Cardiac atrium fibroblast (primary cell): ENCODE data around the gene PLEKHM1. TPM values are rescaled to one million over a fixed set of nuclear protein-coding genes. Genes with fewer than 3 reads are reported as not detected.

ENCODE experiments used
- total RNA-seq: library from RNA; depleted of rRNA; stranded (reverse); fragments of >200 nt; gene quantifications from 2 replicates; pipeline ENCODE4 v1.2.3, GENCODE V29; 2015

Gene PLEKHM1
- total RNA-seq, result 15.6 and 18.6 TPM in 2 replicates

DNA sequence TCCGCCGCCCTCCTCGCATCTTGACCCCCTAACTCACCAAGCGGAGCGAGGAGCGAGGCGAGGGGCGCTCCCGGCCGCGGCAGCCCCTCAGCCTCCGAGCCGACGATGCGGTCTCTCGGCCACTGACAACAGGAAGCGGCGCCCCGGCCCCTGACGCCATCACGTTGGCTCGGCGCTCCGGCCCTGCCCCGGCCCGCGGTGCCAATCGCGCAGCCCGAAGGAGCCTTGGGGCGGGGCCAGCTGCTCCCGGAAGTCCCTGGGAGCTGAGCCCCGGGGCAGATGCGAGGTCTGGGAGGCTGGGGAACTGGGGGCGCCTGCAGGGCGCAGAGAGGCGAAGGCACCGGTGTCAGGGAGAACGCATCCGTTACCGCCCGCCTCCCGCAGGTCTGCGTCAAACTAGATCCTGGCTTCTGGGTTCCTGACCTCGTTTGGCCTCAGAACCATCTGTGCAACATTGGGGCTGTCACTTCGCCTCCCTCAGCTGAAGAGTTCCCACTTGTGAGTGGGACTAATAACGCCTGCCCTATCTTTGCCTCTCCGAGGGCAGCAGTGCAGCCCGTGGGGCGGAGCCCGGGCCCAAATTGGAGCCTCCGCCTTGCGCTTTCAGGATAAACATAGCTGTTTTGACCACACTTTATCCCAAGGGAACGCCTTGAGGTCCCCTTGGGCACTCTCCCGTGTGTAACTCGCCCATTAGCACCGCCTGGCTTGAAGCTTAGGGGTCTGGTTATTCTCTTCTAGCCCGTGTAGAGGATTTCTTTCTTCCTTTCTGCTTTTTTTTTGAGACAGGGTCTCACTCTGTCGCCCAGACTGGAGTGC is at the start of gene PLEKHM1:
TSS of gene PLEKHM1 (minus strand) at position 107 of the 819 bp plus-strand sequence. CDS start 8,237 bp downstream, outside the sequence.

DNA sequence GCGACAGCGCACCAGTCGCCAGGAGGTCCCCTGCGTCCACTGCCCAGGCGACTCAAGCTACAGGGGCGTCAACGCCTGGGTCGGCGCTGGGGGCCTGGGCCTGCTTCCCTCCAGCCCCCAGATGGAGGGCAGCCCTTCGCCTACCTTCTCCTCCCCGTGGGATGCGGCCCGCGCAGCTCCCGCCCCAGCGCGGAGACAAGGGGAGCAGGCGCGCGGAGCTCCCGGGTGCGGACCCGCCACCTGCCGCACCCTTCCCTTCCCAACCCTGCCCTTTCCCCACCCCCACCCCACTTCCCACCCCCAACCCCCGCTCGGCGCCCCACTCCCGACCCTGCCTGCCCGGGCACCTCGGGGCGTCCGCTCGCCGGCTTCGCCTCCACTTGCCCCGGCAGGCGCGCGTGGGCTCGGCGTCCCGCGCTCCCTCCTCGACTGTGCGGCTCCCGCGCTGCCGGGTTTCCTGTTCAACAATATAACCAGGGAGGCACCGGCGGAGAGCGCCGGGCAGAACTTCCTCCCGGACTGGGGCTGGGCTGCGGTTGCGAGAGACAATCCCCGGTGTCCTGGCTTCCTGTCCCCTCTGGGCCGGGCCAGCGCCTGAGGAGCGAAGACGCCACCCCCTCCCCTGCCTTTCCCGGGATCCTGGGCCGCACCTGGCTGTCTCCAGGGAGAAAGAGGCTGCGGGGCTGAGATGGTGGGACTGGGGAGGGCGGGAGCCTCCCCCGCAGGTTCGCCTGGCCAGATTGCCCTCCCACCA is 57.9 kb downstream of the PLEKHM1 start, which contains the start of gene ARHGAP27:
TSS of gene ARHGAP27 (minus strand) at position 466 of the 754 bp plus-strand sequence. CDS start 2,591 bp downstream, outside the sequence.

Other genes starting within 250 kb of the PLEKHM1 start
- gene SPATA32, start 228.6 kb downstream of the PLEKHM1 start, total RNA-seq, result not detected in 2 replicates
- gene MAP3K14, start 173.7 kb downstream of the PLEKHM1 start, total RNA-seq, result 6.3 and 6.6 TPM in 2 replicates
- gene ARHGAP27, start 57.9 kb downstream of the PLEKHM1 start, total RNA-seq, result 2.0 and 3.1 TPM in 2 replicates